SKM-1 treated with dmso at 0.1 percent for 144 hours (cell line): ENCODE results near the gene SLC12A8.
A peak's percentile ranks its signal among the peaks of the same experiment; 100 is the strongest.

Experiments used
- DNase-seq: peaks from one replicate; lab custom pipeline; 2025; ENCODE audit not compliant: unreplicated experiment; lab: John Stamatoyannopoulos, UW

Gene SLC12A8

GRCh38 chr3:125212509-125213363 lies at the start of gene SLC12A8:
Gene SLC12A8 (minus strand): TSS chr3:125212748. CDS start chr3:125211349, 1,399 bp downstream.
- DNase-seq: no peak

- no peak for DNase-seq
Measured at GRCh38 chr3:125262161-125262560, 49.6 kb upstream of the SLC12A8 start.

- no peak for DNase-seq
Measured at GRCh38 chr3:125261031-125261430, 48.5 kb upstream of the SLC12A8 start.

- DNase-seq: no peak
Measured at GRCh38 chr3:125260158-125260557, 47.6 kb upstream of the SLC12A8 start.

GRCh38 chr3:125257536-125257935 lies 45.0 kb upstream of the SLC12A8 start:
- peak; percentile 27 for DNase-seq

- DNase-seq: no peak
Measured at GRCh38 chr3:125256675-125257074, 44.1 kb upstream of the SLC12A8 start.

GRCh38 chr3:125250973-125251372 lies 38.4 kb upstream of the SLC12A8 start:
- DNase-seq: no peak

GRCh38 chr3:125246237-125246636 lies 33.7 kb upstream of the SLC12A8 start:
- no peak for DNase-seq

- DNase-seq: no peak
Measured at GRCh38 chr3:125245521-125245920, 33.0 kb upstream of the SLC12A8 start.

GRCh38 chr3:125240496-125240895 lies 27.9 kb upstream of the SLC12A8 start:
- DNase-seq: no peak

- DNase-seq: no peak
Measured at GRCh38 chr3:125239266-125239665, 26.7 kb upstream of the SLC12A8 start.

- no peak for DNase-seq
Measured at GRCh38 chr3:125238759-125239158, 26.2 kb upstream of the SLC12A8 start.

GRCh38 chr3:125236331-125236903 lies 23.9 kb upstream of the SLC12A8 start:
- no peak for DNase-seq

- DNase-seq: no peak
Measured at GRCh38 chr3:125234831-125235230, 22.3 kb upstream of the SLC12A8 start.

- DNase-seq: no peak
Measured at GRCh38 chr3:125232401-125232800, 19.9 kb upstream of the SLC12A8 start.

- no peak for DNase-seq
Measured at GRCh38 chr3:125231895-125232294, 19.3 kb upstream of the SLC12A8 start.

GRCh38 chr3:125229707-125230106 lies 17.2 kb upstream of the SLC12A8 start:
- no peak for DNase-seq

- no peak for DNase-seq
Measured at GRCh38 chr3:125229168-125229567, 16.6 kb upstream of the SLC12A8 start.

- no peak for DNase-seq
Measured at GRCh38 chr3:125221831-125222230, 9.3 kb upstream of the SLC12A8 start.

- no peak for DNase-seq
Measured at GRCh38 chr3:125220727-125221429, 8.3 kb upstream of the SLC12A8 start.

- DNase-seq: no peak
Measured at GRCh38 chr3:125220183-125220582, 7.6 kb upstream of the SLC12A8 start.

- no peak for DNase-seq
Measured at GRCh38 chr3:125219261-125219701, 6.7 kb upstream of the SLC12A8 start.
